CD4-positive, alpha-beta T cell treated with Interleukin-15 for 4 hours (primary cell): ENCODE data around the gene DDRGK1.
"Not testable (repeated sequence)": the region's sequence is repeated elsewhere in the genome, so short reads cannot be mapped to it uniquely, and the experiment has no call there.

Source experiments
- DNase-seq: peaks from one replicate; pipeline ENCODE4 v3.0.0-alpha.2; 2020; ENCODE audit warnings: low spot score

The DDRGK1 gene

DNA sequence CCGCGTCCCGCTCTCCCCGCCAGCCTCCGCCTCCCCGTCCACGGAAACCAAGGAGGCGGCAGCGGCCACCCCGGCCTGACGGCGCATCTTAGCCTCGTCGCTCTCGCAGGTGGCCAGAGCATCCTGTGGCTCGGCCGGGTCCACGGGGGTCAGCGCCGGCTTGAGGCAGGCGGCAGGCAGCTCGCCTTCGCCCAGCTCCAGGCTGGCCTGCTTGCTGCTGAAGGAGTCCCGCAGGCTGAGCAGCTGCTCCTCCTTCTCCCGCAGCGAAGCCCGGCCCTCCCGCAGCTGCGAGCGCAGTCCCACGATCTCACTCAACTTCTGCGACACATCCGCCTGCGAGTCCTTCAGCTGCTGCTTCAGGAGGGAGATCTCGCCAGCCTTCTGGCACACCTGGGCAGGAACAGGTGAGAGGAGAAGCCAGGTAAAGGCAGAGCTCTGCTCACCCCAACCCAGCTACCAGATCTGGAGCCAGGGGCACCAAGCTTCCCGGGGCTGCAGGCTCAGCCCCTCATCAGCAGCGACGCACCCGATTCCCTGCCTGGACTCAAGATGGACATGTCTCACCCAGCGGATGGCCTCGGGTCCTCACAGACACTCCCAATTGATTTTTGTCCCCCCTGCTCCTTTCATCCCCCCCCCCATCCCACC, 39.6 kb downstream of the DDRGK1 start:
- DNase-seq, result no peak

DNA sequence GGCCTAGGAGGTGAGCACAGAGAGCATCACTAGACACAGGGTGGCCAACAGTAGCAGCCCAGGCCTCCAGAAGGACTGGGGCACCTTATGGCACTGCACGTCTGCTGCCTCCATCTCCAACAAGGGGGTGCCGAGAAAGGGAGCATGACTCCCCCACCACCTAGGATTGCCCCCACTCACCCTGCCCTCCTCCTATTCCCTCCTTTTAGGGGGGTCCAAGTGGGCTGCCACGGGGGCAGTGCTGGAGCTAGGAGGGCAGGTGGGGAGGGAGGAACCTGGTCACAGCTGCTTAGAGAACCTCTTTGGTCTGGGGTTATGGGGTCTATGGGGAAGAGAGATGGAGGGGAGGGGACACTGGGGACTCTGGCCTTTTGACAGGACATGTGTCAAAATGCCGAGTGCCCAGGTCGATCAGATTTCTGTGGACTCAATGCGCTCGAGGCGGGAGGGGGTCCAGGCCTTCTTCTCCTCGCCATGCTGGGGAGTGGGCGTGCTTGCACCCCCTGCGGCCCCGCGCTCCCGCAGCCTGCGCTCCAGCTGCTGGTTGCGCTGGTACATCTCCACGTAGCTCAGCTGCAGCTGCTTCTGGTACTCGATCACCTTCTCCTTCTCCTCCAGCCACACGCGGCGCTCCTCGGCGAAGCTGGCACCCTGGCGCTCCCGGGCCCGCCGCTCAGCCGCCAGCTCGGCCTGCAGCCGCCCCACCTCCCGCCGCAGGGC, 40.3 kb downstream of the DDRGK1 start:
- DNase-seq, result no peak

DNA sequence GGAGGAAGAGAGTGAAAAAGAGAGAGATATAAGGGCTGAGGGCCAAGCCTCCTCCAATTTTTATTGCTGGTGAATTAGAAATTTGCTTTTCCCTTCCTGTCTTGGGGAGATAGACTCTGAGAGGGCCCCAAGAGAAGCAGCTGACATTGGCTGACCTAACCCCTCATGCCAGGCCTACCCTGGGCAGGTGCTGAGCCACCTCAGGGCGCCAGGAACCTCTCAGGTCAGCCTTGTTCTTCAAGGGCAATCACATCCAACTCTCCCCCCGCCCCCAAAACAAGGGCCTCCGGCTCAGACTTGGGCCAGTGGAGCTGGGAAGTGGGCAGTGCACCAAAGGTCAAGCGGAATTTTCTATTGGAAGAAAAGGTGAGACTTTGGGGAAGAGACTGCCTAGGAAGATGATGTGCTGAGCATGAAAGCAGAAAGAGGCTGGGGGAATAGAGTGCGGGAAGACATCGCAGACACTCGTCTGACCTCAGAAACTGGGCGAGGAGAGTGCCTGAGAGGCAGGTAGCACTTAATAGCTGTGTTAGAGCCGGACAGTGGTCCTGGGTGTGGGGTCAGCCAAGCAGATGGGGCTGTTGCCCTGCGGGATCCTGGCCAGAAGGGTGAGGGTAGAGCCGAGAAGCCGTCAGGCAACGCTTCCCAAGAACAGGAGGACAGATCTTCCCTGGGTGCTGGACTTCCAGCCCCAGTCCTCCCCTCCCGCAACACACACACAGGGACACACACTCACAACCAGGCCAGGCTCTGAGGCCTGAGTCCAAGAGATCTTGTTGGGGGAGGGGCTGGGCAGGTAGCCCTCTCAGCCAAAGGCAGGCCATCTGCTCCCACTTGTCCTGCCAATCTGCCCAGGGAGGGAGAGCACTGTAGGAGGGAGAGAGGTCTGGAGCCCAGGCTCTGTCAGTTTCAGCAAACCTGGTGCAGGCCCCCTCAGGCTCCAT, 41.1 kb downstream of the DDRGK1 start:
- DNase-seq, result no peak

DNA sequence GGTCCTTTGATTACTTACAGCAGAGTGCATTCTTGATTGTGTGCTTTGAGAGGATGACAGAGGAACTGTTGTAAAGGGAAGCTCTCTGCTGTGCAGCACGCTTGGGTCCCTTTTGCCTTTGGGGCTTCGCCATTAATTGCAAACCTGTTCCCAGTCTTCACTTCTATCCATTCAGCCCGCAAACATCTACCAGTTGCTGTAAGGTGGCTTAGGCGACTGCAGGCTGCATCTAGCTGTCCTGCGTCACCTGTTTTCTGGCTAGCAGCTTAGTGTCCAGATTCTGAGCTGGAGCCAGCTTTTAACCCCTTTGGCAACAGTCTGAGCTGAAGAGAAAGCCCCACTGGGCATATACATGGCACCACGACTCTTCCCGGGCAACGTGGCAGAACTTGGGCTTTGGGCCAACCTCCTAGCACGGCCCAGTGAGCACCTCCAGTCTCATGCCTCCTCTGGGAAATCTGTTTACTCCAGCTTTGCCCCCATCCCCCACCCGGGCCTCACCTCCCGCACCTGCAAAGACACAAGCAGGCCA, 42.3 kb downstream of the DDRGK1 start:
- DNase-seq, result no peak

DNA sequence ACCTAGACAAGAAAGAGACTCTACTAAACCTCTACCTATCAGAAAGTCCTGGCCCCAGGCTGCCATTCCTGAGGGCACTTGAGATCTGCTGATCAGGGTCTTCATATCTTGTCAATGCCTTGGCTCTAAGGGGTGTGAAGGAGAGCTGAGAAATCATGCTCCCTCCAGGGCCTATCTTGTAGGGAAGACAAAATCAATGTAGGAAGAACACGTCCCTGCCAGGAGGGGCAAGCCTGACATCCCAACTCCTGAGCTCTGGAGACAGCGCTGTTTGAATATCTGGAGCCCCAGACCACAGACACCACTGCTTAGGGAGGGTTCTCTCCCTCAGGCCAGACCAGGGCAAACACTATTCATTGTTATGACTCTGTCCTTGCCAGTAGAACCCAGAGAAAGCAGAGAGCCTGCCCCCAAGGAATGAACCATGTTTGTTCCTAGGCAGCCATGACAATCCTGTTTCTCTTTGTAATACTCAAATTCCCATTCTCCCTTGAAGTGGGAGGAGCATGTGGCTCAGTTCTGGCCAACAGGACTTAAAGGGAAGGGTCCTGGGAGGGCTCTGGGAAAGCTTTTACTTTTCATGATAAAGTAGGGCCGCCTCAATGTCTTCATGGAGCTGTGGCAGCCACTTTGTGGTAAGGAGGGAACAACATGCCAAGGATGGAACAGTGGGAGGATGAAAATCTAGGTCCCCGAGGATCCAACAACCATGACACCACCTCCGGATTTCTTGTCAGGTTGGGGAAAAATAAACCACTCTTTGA, 43.0 kb downstream of the DDRGK1 start:
- no peak for DNase-seq

DNA sequence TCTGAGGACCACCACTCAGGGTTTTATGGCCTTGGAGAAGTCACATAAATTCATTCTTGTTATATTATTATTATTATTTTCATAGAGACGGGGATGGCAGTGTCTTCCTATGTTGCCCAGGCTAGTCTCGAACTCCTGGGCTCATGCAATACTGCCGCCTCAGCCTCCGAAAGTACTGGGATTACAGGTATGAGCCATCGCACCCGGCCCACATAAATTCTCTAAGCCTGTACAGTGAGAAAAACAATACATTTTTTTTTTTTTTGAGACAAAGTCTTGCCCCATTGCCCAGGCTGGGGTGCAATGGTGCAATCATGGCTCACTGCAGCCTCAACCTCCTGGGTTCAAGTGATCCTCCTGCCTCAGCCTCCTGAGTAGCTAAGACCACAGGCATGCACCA, 44.1 kb downstream of the DDRGK1 start:
- DNase-seq, result no peak

DNA sequence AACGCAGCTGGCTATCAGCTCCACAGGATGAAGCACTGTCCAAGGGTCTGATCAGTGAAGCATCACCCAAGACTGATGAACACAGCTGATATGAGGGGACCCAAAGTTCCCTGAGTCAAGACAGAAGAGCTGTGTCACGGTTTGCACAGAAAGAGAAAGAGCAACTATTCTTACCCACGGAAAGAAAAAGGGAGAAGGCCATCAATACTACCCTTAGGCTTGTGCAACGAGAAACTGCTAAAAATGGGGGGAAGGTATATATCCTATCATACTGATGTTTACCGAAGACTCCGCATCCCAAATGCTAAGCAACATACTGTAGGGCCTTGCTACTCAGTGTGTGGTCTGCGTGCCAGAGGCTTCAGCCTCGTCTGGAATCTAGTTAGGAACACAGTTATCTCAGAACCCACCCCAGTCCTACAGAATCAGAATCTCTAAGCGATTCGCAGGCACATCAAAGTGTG, 45.5 kb downstream of the DDRGK1 start:
- DNase-seq, result no peak

DNA sequence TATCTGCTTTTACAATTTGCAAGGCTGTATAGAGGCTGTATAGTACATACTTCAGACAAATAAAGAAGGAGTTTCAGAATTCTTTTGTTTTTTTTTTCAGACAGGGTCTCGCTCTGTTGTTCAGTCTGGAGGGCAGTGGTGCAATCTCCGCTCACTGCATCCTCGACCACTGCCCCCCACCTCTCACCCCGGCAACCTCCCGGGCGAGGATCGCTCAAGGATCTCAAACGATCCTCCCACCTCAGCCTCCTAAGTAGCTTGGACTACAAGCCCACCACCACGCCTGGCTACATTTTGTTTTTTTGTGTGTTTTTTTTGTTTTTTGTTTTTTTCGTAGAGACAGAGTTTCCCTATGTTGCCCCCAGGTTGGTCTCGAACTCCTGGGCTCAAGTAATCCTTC, 46.7 kb downstream of the DDRGK1 start:
- DNase-seq, result no peak

DNA sequence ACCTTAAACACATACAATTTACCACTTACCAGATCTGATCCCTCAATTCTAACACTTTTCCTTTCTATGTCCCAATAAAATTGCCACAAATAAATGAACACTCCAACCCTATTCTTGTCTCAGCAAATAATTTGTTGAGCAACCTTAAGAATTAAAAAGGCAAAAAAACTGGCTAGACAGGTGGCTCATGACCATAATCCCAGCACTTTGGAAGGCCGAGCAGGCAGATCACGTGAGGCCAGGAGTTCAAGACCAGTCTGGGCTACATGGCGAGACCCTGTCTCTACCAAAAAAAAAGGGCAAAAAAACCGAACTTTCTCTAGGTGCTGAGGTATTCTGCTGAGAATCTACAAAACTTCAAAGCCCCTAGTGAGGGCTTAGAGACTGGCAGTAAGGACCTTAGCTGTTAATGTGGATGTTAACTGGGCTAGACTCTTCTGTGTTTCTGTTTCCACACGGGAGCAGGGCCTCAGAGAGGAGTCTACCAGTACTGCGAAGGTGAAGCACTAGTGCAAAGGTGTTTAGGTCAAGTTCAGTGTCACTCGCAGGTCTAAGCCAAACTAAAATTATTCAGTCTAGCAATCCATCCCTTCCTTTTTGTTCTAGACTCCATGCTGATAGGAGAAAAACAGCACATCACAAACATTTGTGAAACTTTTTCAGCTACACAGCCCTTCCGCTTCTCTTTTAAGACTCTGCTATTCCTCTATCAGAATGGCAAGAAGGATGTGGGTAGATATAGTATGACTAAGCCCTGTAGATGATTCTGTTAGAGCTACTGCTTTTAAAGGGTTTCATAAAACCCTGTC, 47.5 kb downstream of the DDRGK1 start:
- DNase-seq, result peak; percentile 62

DNA sequence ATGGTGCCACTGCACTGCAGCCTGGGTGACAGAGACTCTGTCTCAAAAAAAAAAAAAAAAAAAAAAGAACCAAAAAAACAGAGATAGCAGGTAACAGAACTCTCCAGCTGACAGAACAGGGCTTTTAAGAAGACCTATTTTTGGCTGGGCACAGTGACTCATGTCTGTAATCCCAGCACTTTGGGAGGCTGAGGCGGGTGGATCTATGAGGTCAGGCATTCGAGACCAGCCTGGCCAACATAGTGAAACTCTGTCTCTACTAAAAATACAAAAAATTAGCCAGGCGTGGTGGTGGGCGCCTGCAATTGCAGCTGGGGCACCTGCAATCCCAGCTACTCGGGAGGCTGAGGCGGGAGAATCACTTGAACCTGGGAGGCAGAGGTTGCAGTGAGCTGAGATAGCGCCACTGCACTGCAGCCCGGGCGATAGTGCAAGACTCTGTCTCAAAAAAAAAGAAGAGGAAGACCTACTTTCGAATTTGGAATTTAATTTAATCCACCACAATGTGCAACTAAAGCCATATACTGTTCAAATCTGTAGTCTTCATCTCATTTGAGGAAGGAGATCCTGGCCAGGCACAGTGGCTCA, 52.3 kb downstream of the DDRGK1 start:
- not testable (repeated sequence) for DNase-seq

DNA sequence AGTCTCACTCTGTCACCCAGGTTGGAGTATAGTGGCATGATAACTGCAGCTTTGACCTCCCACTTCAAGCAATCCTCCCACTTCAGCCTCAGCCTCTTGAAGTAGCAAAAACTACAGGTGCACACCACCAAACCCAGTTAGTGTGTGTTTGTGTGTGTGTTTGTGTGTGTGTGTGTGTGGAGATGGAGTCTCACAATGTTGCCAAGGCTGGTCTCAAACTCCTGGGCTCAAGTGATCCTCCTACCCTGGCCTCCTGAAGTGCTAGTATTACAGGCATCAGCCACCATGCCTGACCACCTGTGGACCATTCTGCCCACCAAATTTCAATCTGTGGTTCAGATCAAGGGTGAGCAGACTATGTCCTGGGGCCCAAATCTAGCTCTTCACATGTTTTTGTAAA, 53.6 kb downstream of the DDRGK1 start:
- no peak for DNase-seq

DNA sequence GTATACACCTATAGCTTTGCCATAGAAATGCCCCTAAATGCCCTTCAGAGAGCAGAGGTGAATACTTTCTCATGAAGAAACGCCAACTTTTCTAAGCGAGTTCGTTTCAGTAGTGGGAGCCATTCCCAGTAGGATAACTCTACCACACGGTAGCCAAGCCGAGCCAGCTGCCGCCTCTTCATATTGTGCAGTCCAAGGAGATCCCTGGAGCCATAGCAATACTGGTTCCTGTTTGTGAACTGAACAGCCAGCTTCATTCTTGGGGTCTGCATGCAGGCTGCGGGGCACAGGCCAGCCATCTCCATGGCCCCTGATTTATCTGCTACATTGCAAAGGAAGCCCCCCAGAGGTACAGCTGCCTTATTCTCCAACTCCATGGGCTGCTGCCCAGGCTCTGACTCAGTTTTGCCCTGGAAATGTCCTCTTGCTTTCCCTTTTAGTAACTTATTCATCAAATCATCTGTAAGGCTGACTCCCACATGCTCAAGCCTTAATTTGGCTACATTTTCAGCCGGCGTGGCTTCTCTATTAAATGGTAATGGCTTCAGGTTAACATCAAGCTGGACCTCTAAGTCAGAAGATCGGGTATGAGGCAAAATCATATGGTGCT, 57.6 kb downstream of the DDRGK1 start:
- no peak for DNase-seq

DNA sequence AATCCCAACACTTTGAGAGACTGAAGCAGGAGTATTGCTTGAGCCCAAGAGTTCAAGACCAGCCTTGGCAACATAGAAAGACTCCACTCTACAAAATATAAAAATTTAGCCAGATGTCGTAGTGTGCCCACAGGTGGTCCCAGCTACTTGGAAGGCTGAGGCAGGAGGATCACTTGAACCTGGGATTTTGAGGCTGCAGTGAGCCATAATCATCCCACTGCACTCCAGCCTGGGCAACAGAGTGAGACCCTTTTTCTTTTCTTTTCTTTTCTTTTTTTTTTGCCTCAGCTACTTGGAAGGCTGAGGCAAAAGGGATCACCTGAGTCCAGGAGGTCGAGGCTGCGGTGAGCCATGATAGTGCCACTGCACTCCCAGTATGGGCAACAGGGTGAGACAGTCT, 62.7 kb downstream of the DDRGK1 start:
- DNase-seq, result no peak
